Neuron (in vitro differentiated cells): ENCODE results near the gene PANX3.

Experiments
- H2AFZ ChIP-seq: one replicate; pipeline ENCODE4 v1.6.1; 2013; ENCODE audit warnings: low read depth, mild to moderate bottlenecking, inconsistent platforms, low read length, moderate library complexity
- H3K27me3 ChIP-seq: one replicate; pipeline ENCODE4 v1.6.1; 2013; ENCODE audit warnings: low read length; ENCODE audit not compliant: insufficient read depth
- H3K36me3 ChIP-seq: one replicate; pipeline ENCODE4 v1.6.1; 2013; ENCODE audit warnings: low read length; ENCODE audit not compliant: insufficient read depth
- H3K4me1 ChIP-seq: one replicate; pipeline ENCODE4 v1.6.1; 2013; ENCODE audit warnings: low read length; ENCODE audit not compliant: insufficient read depth
- H3K4me3 ChIP-seq: 2 replicates; pipeline ENCODE4 v1.5.1; 2013; ENCODE audit warnings: mild to moderate bottlenecking, low read length, moderate library complexity
- H3K9me3 ChIP-seq: one replicate; pipeline ENCODE4 v1.6.1; 2013; ENCODE audit warnings: low read length

Gene PANX3

DNA sequence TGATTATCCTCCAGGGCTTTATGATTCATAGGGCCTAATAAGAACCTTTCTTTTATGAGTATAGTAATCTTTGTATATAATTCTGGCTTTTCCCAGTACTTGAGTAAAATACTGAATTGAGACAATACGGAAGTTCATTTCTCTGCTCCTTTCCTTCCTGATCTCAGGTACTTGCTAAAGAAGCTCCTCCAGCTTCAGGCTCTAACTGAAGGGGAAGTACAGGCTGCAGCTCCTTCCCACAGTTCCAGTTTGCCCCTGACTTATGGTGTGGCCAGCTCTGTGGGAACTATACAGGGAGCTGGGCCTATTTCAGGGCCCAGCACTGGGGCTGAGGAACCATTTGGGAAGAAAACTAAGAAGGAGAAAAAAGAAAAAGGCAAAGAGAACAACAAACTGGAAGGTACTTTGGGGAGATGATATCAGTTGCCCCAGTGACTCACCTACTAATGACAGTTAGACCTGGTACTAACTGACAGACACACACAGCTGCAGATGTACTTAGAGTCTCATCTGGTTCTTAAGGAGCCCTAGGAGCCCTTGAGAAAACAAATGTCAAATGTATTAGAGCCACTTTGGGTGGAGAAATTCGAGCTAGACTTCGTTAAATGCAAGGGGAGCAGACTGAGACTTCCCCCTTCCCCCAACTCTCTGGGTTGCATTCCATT lies 14.4 kb downstream of the PANX3 start:
- peaks cover 41% of the 10 kb centered on the region for H3K36me3 ChIP-seq

DNA sequence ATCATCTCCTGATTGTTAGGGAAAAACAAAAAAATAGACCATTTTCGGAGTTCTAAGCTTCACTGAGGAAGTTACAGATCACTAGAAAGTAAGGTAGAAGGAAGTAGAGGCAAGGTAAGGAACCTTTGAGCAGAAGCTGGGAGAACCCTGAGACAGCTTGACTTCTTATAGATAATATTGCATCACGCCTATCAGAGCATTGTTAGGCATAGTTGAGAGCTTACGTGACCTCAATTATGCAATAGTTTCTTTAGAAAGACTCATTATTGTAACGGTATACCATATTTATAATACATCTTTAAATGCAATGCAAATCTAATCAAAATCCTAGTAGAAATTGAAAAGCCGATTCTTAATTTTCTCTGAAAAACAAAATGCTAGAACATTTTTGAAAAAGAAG lies 16.3 kb downstream of the PANX3 start:
- Histone ChIP-seq H3K4me3 (no peak overlapping the region), H3K36me3 (peaks cover 60% of the 10 kb centered on the region), H3K9me3 (no peaks in the 10 kb centered on the region), H3K4me1 (peaks cover 8% of the 10 kb centered on the region), H3K27me3 (no peaks in the 10 kb centered on the region), H2AFZ (no peak overlapping the region)

More for the DNA sequence above, 14.4 kb downstream of the PANX3 start:
- Histone ChIP-seq H3K27me3 (no peaks in the 10 kb centered on the region), H3K4me1 (peaks cover 11% of the 10 kb centered on the region), H3K9me3 (no peaks in the 10 kb centered on the region), H3K4me3 (no peak overlapping the region), H2AFZ (no peak overlapping the region)

DNA sequence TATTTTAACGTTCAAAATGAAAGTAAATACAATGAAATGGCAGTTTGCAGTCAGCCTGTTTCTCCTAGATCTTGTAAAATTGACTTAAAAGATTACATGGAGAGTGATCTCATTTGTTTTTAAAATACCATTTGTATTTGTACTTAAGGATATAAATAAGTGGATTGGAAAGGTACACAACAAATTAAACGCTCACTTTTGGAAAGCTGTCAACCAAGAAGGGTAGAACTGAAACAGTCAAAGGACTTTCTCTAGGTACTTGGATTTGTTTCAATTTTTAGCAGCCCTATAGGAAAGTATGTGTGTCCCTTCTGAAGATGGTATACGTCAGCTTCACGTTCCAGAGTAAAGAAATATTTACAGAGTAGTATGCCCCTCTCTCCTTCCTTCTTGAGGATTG lies 18.7 kb downstream of the PANX3 start:
- H3K4me3 ChIP-seq: no peak overlapping the region
- H2AFZ ChIP-seq: no peak overlapping the region
- H3K27me3 ChIP-seq: no peaks in the 10 kb centered on the region
- no peaks in the 10 kb centered on the region for H3K4me1 ChIP-seq
- peaks cover 73% of the 10 kb centered on the region for H3K36me3 ChIP-seq
- H3K9me3 ChIP-seq: no peaks in the 10 kb centered on the region

DNA sequence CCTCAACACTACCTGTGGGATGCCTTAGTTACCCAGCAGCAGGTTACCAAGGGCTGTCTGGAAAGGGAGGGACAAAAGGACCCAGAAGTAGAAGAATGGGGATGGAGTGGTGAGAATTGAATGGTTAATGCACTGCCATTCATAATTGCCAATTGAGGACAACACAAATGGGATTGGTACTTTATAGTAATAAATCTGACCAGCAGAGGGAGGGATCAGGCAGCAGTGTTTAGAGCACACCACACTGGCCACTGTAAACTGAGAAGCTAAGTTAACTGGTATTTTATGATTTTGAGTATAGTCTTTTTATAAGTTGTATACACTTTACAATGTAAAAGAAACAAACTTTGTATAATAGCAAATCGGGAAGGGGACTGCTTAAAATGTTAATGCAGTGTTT lies 22.1 kb downstream of the PANX3 start:
- peaks cover 80% of the 10 kb centered on the region for H3K36me3 ChIP-seq
- H3K4me3 ChIP-seq: no peak overlapping the region
- no peaks in the 10 kb centered on the region for H3K4me1 ChIP-seq
- no peaks in the 10 kb centered on the region for H3K27me3 ChIP-seq
- H3K9me3 ChIP-seq: no peaks in the 10 kb centered on the region
- H2AFZ ChIP-seq: no peak overlapping the region

DNA sequence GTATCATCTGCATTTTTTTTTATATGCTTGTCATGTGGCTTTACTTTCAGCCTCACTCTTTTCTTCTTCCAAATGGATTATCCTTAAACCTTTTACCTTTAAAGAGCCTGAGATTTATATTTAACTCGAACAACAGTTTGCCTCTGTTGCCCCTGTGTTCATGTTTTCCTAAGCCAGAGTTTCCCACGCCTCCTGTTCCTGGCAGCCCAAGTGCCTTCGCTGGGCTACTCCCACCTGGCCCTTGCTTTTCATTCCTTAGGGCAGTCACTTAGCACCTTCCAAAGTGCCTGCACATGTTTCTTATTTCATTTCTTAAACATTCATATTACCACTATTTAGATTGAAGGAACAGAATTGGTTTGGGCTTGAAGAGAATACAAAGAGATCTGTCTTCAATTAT lies 24.7 kb downstream of the PANX3 start:
- H3K4me3 ChIP-seq: no peak overlapping the region
- peaks cover 74% of the 10 kb centered on the region for H3K36me3 ChIP-seq
- H2AFZ ChIP-seq: no peak overlapping the region
- H3K27me3 ChIP-seq: no peaks in the 10 kb centered on the region
- no peaks in the 10 kb centered on the region for H3K4me1 ChIP-seq
- H3K9me3 ChIP-seq: peaks cover 3% of the 10 kb centered on the region

DNA sequence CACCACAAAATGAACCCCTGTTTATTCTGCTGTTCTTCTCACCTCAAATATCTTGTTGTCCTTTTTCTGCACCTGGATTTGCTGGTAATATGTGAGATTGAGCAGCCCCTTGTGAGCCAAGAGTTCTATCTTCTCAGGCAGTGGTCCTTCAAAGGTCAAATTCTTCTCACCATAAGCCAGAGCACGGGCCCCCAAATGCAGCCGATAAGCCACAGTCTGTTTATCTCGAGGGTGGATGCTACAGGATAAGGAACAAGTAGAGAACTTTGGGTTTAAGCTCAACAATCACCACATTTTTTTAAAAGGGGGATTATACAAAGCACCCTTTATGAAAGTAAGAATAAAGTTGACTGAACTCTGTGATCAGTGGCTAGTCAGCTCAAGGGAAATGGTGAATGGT lies 27.3 kb downstream of the PANX3 start:
- Histone ChIP-seq H3K4me1 (no peaks in the 10 kb centered on the region), H3K9me3 (peaks cover 3% of the 10 kb centered on the region)

DNA sequence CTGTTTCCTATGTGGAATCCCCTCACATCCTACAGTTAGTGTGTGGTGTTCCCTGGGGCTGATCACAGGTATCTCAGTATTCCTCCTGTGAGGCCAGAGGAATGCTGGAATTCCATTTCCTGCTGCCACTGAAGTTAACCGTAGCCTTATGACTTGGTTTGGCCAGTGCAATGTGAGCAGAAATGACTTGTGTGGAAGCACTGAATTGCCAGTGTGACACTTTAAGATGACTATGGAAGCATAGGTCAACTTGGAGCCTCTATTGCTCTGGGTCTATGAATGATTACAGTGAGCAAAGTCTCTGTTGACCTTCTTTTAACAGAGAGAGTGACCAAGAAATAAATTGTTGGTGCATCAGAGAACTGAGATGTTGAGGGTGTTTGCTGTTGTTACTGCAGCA lies 28.0 kb downstream of the PANX3 start:
- Histone ChIP-seq H3K27me3 (no peaks in the 10 kb centered on the region), H3K4me3 (no peak overlapping the region), H3K36me3 (peaks cover 46% of the 10 kb centered on the region), H3K4me1 (no peaks in the 10 kb centered on the region), H2AFZ (no peak overlapping the region), H3K9me3 (peaks cover 3% of the 10 kb centered on the region)

More for the DNA sequence above, 27.3 kb downstream of the PANX3 start:
- no peak overlapping the region for H3K4me3 ChIP-seq
- H3K36me3 ChIP-seq: peaks cover 49% of the 10 kb centered on the region
- no peak overlapping the region for H2AFZ ChIP-seq
- no peaks in the 10 kb centered on the region for H3K27me3 ChIP-seq

DNA sequence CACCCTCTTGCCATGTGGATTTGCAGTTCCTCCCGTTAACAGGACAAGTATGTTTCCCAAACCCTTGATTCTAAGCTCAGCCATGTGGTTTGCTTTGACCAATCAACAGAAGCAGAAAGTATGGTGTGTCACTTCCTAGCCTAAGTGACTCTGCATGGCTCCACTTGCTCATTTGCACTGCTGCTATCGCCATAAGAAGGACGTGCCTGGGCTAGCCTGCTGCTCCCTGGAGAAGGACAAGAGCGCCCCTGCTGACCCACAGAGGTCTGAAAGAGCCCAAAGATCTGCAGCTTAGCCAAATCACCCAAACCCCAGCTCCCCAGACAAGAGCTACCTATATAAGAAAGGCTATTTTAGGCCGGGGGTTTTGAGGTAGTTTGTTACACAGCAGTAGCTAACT lies 29.4 kb downstream of the PANX3 start:
- H2AFZ ChIP-seq: no peak overlapping the region
- peaks cover 37% of the 10 kb centered on the region for H3K36me3 ChIP-seq
- no peaks in the 10 kb centered on the region for H3K27me3 ChIP-seq
- no peak overlapping the region for H3K4me3 ChIP-seq
- no peaks in the 10 kb centered on the region for H3K4me1 ChIP-seq
- peaks cover 3% of the 10 kb centered on the region for H3K9me3 ChIP-seq

DNA sequence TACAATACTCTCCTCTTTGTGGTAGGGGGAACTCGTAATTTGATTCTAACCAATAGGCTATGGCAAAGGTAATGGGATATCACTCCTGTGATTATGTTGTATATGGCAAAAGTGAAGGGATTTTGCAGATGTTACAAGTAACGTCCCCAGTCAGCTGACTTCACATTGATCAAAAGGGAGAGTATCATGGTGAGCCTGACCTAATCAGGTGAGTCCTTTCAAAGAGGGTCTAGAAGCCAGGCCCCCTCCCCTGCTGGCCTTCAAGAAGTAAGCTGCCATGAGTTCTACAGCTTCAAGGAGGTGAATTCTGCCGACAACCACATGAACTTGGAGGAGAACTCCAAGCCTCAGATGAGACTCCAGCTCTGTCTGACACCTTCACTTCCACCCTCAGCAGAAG lies 31.4 kb downstream of the PANX3 start:
- Histone ChIP-seq H3K36me3 (peaks cover 20% of the 10 kb centered on the region), H3K4me3 (no peak overlapping the region), H2AFZ (no peak overlapping the region), H3K4me1 (no peaks in the 10 kb centered on the region), H3K27me3 (no peaks in the 10 kb centered on the region), H3K9me3 (peaks cover 3% of the 10 kb centered on the region)

DNA sequence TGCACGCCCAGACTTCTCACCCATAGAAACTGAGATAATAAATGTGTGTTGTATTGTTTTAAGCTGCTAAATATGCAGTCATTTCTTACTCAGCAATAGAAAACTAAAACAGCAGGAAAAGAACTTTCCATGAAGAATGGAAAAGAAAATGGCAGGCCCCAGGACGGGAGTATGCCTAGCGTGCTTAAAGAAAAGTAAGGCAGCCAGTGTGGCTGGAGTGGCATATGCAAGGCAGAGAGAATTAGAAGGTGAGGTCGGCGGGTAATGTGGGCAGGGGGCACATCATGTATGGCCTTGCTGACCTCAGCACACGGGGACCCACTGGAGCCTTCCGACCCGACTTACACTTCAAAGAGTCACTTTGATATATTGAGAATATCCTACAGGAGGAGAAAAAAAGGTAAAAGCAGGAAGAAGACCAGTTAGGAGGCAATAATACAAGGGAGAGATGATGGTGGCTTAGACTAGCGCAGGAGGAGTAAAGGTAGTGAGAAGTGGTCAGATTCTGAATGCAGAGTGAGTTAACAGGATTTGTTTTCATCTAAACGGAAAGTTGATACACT lies 31.9 kb downstream of the PANX3 start:
- H3K4me3 ChIP-seq: no peak overlapping the region
- peaks cover 15% of the 10 kb centered on the region for H3K36me3 ChIP-seq
- no peaks in the 10 kb centered on the region for H3K27me3 ChIP-seq
- H3K4me1 ChIP-seq: no peaks in the 10 kb centered on the region
- no peak overlapping the region for H2AFZ ChIP-seq
- peaks cover 3% of the 10 kb centered on the region for H3K9me3 ChIP-seq

DNA sequence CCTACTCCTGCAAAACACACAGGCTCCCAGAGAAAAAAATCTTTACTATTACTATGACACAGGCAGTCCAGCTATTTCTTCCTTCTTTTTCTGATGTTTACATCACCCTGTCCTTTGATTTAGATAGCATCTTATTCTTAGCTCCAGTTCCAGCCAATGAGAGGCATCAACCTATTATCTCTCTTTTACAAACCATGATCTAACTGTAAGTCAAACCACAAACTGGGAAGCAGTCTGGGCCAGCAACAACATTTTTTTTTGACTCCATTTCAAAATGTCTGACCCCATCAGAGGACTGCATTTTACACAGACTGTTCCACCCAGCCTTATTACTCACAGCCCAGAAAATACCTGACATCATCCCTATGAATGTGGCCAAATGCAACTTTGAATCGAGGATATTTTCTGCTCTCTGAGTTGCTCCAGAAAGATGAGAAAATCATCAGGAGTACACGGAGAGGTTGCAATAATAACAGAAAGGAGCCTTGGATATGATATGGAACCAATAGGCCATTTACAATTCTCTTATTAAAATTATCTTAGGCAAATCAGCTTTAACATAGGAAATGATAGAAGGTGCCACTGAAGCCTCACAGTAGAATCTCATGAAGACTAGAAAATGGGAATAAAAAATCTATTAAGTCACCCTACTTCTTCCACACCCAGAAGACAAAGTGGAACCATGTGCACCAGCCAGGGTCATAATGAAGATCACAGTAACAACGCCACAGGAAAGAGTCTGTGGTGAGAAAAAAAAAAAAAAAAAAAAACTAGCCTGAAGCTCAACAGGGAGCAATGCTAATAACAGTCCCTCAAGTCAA lies 32.6 kb downstream of the PANX3 start:
- Histone ChIP-seq H2AFZ (no peak overlapping the region), H3K4me1 (no peaks in the 10 kb centered on the region), H3K4me3 (no peak overlapping the region), H3K27me3 (no peaks in the 10 kb centered on the region), H3K36me3 (peaks cover 10% of the 10 kb centered on the region), H3K9me3 (peaks cover 3% of the 10 kb centered on the region)

DNA sequence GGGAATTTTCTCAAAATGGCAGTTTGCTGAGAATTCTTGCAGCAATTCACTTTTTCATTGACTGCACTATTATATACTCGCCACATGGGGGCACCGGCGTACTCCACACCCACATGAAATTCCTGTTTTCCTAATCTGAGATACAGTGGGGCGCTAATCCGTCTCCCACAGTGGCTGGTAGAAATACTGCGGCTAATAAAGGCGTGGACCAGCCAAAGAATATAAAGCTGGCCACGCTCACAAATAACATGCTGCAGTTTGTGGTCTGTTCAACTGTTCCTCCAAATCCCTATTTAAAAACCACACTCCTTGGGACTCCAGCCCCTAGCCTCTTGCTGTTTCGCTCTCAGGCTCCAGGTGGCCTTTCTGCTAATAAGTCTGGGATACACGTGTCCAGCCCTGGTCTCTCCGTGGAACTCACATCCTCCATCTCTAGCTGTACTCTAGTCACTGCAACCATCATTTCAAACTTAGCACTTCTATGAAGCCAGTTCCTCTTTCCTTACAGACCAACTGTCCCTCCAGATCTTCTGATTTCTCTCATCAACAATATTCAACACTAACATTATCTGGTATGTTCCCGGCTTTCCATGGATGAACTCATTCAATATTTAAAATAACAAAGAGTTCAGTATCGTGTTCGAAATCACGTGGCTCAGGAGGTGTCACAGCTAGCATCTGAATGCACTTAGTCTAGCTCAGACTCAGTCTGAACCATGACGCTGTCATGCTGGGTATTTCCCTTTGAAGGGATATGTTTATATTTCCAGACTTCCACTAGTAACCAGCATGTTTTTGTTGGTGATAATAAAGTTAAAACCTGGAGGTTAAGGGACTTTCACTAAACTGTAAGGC lies 33.4 kb downstream of the PANX3 start:
- Histone ChIP-seq H3K4me3 (no peak overlapping the region), H3K4me1 (no peaks in the 10 kb centered on the region), H3K27me3 (no peaks in the 10 kb centered on the region), H3K36me3 (peaks cover 4% of the 10 kb centered on the region), H2AFZ (no peak overlapping the region), H3K9me3 (peaks cover 3% of the 10 kb centered on the region)

DNA sequence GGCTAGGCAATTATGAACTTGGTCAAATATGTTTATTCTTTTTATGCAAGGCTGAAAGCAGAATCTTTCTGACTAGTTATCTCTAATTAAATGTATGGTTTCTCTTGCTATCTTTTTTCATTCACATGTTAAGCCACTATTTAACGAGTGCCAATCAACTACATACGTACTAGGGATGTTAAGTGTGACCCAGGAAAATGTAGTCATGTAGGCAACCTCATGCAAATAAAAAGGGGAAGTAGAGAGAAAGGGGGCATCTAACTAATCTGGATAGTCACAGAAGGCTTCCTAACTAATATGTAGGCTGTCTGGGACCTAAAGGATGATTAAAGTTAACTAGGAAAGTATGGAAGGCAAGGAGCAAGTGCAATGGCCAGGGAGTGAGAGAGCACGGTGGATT lies 34.9 kb downstream of the PANX3 start:
- Histone ChIP-seq H2AFZ (no peak overlapping the region), H3K4me3 (no peak overlapping the region), H3K27me3 (no peaks in the 10 kb centered on the region), H3K4me1 (no peaks in the 10 kb centered on the region), H3K9me3 (no peaks in the 10 kb centered on the region), H3K36me3 (no peaks in the 10 kb centered on the region)
